ENCODE measurements around the gene FADS1.

DNA sequence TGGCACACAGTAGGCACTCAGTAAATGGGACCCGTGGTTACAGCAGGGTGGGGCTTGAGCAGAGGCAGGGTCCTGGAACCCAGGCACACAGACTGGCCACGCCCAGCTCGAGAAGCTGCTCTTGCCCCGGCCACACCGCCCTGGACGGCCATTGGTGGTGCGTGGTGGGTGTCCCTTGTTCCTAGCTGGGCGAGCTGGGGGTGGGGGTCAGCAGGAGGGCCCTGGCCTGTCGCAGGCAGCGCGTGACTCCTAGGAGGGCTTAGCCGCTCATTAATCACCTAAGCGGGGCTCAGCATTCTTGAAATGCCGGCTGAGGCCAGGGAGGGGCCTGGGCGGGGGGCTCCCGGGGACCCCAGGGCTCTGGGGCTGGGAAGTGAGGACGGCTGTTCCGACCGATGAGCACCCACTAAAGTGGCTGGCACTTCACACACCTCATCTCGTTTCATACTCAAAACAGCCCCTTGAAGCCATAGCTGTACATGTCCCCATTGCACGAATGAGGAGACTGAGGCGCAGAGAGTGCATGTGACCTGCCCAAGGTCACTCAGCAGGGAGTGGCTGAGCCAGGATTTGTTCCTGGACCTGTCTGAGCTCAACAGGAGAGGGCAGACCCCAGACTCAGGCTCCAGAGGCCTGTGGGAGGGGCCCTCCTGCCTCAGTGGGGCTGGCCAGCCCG, 52.7 kb downstream of the FADS1 start:
- TF ChIP-seq ZNF274 (IDR thresholded peaks at IDR 0.05; ENCODE audit: low read depth, low read length) (no peak), SUZ12 (IDR thresholded peaks at IDR 0.05; ENCODE audit: extremely low read depth, insufficient read depth, insufficient read length) (no peak), YY1 (IDR thresholded peaks at IDR 0.05; ENCODE audit: insufficient read depth, insufficient read length) (no peak)
